Activated B cell treated with CpG ODN at 0.5 μM for 24 hours (primary cell): Measurements from ENCODE around the gene HDHD5. TPM values are rescaled to one million over a fixed set of nuclear protein-coding genes. Genes with fewer than 3 reads are reported as not detected.

ENCODE experiments used
- ATAC-seq: fragments of 200-7000 bp; cut with Tn5 transposase; one replicate; pipeline ENCODE4 v1.10.0; 2021; ENCODE audit warnings: low read depth, mild to moderate bottlenecking, moderate library complexity
- CTCF ChIA-PET: fragments of 350-600 bp; sonication (Branson Sonifier 250); formaldehyde crosslinking; loops from one replicate; lab custom pipeline; 2021; ENCODE audit warnings: antibody characterized with exemption; lab: Charles Lee
- POLR2A ChIA-PET: fragments of 350-600 bp; sonication (Branson Sonifier 250); formaldehyde crosslinking; loops from one replicate; lab custom pipeline; 2021; ENCODE audit warnings: antibody characterized with exemption; lab: Charles Lee
- DNase-seq: peaks from one replicate; pipeline ENCODE4 v3.0.0; 2022
- H3K27ac Mint-ChIP-seq: one replicate; pipeline ENCODE4 v1.8.0; 2020; ENCODE audit warnings: mixed read lengths
- H3K27me3 Mint-ChIP-seq: one replicate; pipeline ENCODE4 v1.8.0; 2021; ENCODE audit warnings: mixed read lengths
- H3K36me3 Mint-ChIP-seq: one replicate; pipeline ENCODE4 v1.8.0; 2021; ENCODE audit warnings: low read depth, mixed read lengths
- H3K4me1 Mint-ChIP-seq: one replicate; pipeline ENCODE4 v1.8.0; 2021; ENCODE audit warnings: mixed read lengths
- H3K4me3 Mint-ChIP-seq: one replicate; pipeline ENCODE4 v1.8.0; 2020; ENCODE audit warnings: mild to moderate bottlenecking, mixed read lengths
- H3K9me3 Mint-ChIP-seq: one replicate; pipeline ENCODE4 v1.8.0; 2020; ENCODE audit warnings: mixed read lengths
- intact Hi-C: fragments of 100-400 bp; cut with micrococcal nuclease; formaldehyde crosslinking; loops from one replicate; pipeline ENCODE4 v1.15.1; 2024
- total RNA-seq: library from RNA; stranded (reverse); gene quantifications from 2 replicates; pipeline ENCODE4 v1.2.3, GENCODE V29; 2022
- TF ChIP-seq, protein P1 (sequence below): fragments of 200-600 bp; IDR thresholded peaks from one replicate; pipeline ENCODE4 v1.8.0; 2022; ENCODE audit warnings: antibody characterized with exemption, mild to moderate bottlenecking

Gene HDHD5
- total RNA-seq, 1 donor from 2014 or later = 25.2 TPM

- TF ChIP-seq, protein P1, sequence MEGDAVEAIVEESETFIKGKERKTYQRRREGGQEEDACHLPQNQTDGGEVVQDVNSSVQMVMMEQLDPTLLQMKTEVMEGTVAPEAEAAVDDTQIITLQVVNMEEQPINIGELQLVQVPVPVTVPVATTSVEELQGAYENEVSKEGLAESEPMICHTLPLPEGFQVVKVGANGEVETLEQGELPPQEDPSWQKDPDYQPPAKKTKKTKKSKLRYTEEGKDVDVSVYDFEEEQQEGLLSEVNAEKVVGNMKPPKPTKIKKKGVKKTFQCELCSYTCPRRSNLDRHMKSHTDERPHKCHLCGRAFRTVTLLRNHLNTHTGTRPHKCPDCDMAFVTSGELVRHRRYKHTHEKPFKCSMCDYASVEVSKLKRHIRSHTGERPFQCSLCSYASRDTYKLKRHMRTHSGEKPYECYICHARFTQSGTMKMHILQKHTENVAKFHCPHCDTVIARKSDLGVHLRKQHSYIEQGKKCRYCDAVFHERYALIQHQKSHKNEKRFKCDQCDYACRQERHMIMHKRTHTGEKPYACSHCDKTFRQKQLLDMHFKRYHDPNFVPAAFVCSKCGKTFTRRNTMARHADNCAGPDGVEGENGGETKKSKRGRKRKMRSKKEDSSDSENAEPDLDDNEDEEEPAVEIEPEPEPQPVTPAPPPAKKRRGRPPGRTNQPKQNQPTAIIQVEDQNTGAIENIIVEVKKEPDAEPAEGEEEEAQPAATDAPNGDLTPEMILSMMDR = no peak
- DNase-seq (no peak), ATAC-seq (no peak)
- Mint-ChIP-seq H3K36me3 (peaks cover 14% of the 10 kb centered on the region), H3K4me3 (no peak overlapping the region), H3K27ac (no peak overlapping the region), H3K27me3 (peaks cover 3% of the 10 kb centered on the region), H3K4me1 (peaks cover 23% of the 10 kb centered on the region), H3K9me3 (no peaks in the 10 kb centered on the region)
- CTCF ChIA-PET = no interaction called here
- POLR2A ChIA-PET = no interaction called here
- intact Hi-C loops = no loop called here
Observed at GRCh38 chr22:17113600-17113999, 45.5 kb downstream of the HDHD5 start.

- DNase-seq (no peak), ATAC-seq (no peak)
- Mint-ChIP-seq H3K9me3 (no peaks in the 10 kb centered on the region), H3K4me1 (peaks cover 12% of the 10 kb centered on the region), H3K36me3 (peaks cover 22% of the 10 kb centered on the region), H3K4me3 (no peak overlapping the region), H3K27me3 (no peaks in the 10 kb centered on the region), H3K27ac (no peak overlapping the region)
- intact Hi-C loops = no loop called here
- TF ChIP-seq, protein P1 = no peak
- ChIA-PET POLR2A (no interaction called here), CTCF (no interaction called here)
Observed at GRCh38 chr22:17112491-17113042, 46.5 kb downstream of the HDHD5 start.

- no peak overlapping the region for H3K4me3 Mint-ChIP-seq
- ATAC-seq = no peak
- TF ChIP-seq, protein P1 = no peak
- H3K4me1 Mint-ChIP-seq = peaks cover 10% of the 10 kb centered on the region
- CTCF ChIA-PET = no interaction called here
- no peaks in the 10 kb centered on the region for H3K27me3 Mint-ChIP-seq
- H3K9me3 Mint-ChIP-seq = no peaks in the 10 kb centered on the region
- intact Hi-C loops = no loop called here
- H3K27ac Mint-ChIP-seq = no peak overlapping the region
- no peak for DNase-seq
- H3K36me3 Mint-ChIP-seq = peaks cover 33% of the 10 kb centered on the region
- POLR2A ChIA-PET = no interaction called here
Observed at GRCh38 chr22:17110791-17111550, 48.1 kb downstream of the HDHD5 start.

GRCh38 chr22:17109976-17110375, 49.1 kb downstream of the HDHD5 start:
- intact Hi-C loops = no loop called here
- CTCF ChIA-PET = no interaction called here
- Mint-ChIP-seq H3K27me3 (no peaks in the 10 kb centered on the region), H3K4me3 (no peak overlapping the region), H3K9me3 (no peaks in the 10 kb centered on the region), H3K4me1 (peaks cover 9% of the 10 kb centered on the region), H3K36me3 (peaks cover 43% of the 10 kb centered on the region), H3K27ac (no peak overlapping the region)
- ATAC-seq (no peak), DNase-seq (no peak)
- TF ChIP-seq, protein P1 = no peak
- POLR2A ChIA-PET = no interaction called here

GRCh38 chr22:17109113-17109865, 49.8 kb downstream of the HDHD5 start:
- H3K4me1 Mint-ChIP-seq = peaks cover 9% of the 10 kb centered on the region
- intact Hi-C loops = no loop called here
- POLR2A ChIA-PET = no interaction called here
- no peak for DNase-seq
- no peak for ATAC-seq
- TF ChIP-seq, protein P1 = no peak
- no peak overlapping the region for H3K27ac Mint-ChIP-seq
- no peaks in the 10 kb centered on the region for H3K27me3 Mint-ChIP-seq
- no peaks in the 10 kb centered on the region for H3K9me3 Mint-ChIP-seq
- no peak overlapping the region for H3K4me3 Mint-ChIP-seq
- peaks cover 49% of the 10 kb centered on the region for H3K36me3 Mint-ChIP-seq
- CTCF ChIA-PET = no interaction called here
